GM21619 (cell line): Measurements from ENCODE around the gene TMPRSS12.
"Not testable (repeated sequence)": the region's sequence is repeated elsewhere in the genome, so short reads cannot be mapped to it uniquely, and the experiment has no call there.

Source experiments
- ATAC-seq: cut with Tn5 transposase; IDR thresholded peaks from one replicate; pipeline ENCODE4 v1.9.1; 2021; ENCODE audit not compliant: unreplicated experiment

TMPRSS12 gene

DNA sequence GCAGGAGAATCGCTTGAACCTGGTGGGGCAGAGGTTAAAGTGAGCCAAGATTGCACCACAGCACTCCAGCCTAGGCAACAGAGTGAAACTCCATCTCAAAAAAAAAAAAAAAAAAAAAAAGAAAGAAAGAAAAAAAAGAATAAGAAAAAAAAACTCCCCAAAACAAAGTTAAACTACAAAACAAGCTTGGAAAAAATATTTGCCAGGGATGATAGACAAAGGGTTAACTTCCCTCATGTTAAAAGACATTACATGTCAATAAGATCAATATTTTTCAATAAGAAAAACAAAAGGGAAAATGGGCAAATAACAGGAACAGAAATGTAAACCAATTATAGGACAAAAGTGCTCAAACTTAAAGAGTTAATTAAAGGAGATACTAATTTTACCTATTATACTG, 83.2 kb downstream of the TMPRSS12 start:
- ATAC-seq = no peak

DNA sequence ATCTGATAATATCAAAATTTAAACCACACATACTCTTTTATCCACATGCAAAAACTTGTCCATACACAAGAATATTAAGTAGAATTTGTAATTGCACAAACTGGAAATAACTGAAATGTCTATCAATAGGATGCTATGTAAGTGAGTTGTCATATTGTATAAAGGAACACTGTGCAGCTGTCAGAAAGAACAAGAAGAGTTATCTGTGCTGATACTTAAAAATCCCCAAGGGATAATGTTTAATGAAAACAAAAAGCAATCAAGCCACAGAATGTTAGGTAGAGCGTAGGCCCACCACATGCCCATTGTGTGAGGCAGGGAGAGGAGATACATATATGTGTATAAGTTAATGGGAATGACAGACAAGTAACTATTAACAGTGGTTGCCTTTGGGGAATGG, 83.7 kb downstream of the TMPRSS12 start:
- no peak for ATAC-seq

DNA sequence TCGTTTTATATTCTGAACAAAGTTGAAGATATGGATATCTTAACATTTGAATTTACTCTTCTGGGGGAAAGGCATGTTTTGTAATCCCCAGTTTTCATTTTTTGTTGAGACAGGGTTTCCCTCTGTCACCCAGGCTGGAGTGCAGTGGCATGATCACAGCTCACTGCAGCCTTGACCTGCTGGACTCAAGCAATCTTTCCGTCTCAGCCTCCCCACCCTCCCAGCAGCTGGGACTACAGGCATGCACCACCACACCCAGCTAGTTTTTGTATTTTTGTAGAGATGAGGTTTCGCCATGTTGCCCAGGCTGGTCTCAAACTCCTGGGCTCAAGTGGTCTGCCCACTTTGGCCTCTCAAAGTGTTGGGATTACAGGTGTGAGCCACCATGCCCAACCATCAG, 84.2 kb downstream of the TMPRSS12 start:
- not testable (repeated sequence) for ATAC-seq

DNA sequence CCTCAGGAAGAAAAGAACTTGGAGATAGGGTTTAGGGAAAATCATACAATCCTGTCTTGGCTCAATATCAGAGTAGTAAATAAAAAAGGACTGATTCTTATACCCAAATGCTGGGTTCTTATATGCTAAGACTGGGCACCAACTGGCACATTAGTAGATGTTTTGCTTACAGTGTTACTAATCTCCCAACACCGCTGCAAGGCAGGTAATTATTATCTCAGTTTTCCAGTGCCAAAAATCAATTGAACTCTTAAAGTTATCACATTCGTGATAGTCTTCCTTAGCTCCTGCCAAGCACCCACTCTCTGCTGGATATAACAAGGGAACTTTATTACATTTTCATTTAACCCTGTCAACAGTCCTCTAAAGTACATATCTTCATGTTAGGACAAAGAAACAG, 84.6 kb downstream of the TMPRSS12 start:
- no peak for ATAC-seq

DNA sequence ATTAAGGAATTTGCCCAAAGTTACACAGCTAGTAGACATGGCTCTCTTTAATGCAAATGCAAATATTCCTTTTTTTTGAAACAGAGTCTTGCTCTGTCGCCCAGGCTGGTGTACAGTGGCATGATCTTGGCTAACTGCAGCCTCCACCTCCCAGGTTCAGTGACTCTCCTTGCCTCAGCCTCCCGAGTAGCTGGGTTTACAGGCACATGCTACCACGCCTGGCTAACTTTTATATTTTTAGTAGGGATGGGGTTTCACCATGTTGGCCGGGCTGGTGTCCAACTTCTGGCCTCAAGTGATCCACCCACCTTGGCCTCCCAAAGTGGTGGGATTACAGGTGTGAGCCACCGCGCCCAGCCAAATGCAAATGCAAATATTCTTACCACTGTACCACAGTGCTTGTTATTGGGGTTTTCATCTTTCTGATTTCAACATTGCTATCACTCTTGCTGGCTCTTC, 85.1 kb downstream of the TMPRSS12 start:
- no peak for ATAC-seq

DNA sequence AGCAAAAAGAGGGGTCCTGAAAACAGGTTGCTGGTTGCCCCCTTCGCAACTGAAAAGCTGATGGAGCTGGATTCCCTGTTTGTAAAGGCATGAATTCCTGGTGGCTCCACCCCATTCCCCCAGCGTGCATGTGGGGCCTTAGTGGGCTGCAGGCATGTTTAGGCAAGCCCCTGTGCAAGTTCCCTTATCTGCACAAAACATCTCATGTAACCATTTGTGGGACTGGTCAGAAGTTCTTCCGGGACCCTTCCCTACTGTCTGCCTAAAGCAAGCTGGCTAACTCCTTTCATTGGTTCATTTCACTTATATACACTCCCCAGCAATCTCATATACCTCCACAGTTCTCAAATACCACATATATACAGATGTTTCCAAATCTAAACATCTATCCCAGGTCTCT, 85.7 kb downstream of the TMPRSS12 start:
- no peak for ATAC-seq

DNA sequence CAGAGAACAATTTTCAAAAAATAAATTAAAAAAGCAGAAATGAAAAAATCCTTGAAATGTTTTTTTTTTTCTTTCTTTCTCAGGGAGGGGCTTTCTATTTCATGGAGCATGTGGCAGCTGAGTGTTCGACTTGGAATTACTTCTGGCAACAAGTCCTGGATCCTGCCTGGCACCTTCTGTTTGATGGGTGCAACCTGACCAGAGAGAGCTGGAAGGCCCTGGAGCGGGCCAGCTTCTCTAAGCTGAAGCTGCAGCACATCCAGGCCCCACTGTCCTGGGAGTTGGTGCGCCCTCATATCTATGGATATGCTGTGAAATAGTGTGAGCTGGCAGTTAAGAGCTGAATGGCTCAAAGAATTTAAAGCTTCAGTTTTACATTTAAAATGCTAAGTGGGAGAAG, 87.1 kb downstream of the TMPRSS12 start:
- ATAC-seq = no peak

DNA sequence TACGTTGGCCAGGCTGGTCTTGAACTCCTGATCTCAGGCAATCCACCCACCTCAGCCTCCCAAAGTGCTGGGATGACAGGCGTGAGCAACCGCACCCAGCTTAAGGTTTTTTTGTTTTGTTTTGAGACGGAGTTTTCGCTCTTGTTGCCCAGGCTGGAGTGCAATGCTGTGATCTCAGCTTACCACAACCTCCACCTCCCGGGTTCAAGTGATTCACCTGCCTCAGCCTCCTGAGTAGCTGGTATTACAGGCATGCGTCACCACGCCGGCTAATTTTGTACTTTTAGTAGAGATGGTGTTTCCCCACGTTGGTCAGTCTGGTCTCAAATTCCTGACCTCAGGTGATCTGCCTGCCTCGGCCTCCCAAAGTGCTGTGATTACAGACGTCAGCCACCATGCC, 87.8 kb downstream of the TMPRSS12 start:
- ATAC-seq = not testable (repeated sequence)

DNA sequence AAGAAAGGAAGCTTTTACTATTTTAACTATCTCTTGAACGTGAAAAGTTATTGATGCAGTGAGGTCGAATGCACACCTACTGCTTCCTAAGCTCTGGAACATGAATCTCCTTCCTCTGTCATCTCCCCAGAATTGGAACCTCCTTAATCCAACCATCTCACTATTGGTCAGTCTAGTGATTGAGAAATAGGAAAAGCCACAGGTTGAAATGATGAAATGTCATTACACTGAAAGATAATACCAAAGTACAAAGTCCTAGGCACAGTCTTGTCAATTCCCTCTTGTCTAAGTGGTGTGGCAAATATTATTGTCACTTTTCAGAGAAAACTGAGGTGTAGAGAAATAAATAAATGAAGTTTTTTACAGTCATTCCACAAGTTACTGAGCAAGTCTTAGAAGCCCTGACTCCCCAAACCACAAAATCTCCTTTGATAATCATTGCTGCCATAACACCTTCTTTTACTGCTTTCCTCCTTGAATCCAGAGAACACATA, 90.1 kb downstream of the TMPRSS12 start:
- no peak for ATAC-seq

DNA sequence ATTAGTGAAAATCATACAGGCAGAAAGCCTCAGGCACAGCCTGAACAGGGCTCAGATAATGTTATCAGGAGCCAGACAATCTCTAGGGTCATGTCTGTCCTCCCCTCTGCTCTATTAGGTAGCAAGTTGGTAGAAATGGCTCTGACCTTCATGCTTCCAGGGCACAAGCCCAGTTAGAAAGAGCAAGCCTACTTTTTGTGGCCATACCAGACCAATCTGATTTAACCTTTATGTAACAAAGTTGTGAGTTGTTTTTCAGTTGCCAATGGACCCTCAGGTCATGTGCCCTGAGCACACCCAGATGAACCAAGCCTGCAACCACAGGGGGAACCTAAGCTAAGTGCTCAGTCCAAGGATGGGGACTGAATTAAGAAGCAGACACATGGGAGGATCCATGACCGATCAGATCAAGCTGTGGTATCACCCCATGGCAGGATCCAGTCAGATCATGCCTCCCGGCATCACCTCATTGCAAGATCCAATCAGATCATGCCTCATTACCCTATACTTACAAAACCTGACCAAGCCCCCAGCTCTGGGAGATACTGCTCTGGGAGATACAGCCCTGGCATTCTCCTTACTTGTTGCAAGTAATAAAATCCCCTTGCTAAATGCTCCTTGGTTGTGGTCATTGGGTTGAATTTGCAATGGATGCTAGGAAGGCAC, 90.9 kb downstream of the TMPRSS12 start:
- no peak for ATAC-seq

DNA sequence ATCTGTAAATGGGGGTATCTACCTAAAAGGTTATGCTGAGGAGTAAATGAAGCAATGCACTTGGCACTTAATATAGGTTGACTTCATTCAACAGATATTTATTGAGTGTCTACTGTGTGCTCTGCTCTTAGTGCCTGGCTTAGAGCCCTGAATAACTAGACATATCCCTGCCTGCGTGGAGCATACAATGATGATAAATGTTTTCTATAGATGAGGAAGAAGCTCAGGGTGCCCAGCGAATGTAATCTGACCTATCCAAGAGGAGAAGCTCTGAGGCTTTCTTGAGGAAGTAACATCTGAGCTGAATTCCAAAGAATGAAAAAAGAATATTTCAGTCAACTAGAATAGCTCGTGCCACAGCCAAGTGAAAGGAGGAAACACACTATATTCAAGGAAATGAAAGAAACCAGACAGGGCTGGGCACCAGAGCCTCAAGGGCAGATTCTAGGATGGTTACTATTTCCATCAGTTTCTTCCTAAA, 91.7 kb downstream of the TMPRSS12 start:
- ATAC-seq = no peak

DNA sequence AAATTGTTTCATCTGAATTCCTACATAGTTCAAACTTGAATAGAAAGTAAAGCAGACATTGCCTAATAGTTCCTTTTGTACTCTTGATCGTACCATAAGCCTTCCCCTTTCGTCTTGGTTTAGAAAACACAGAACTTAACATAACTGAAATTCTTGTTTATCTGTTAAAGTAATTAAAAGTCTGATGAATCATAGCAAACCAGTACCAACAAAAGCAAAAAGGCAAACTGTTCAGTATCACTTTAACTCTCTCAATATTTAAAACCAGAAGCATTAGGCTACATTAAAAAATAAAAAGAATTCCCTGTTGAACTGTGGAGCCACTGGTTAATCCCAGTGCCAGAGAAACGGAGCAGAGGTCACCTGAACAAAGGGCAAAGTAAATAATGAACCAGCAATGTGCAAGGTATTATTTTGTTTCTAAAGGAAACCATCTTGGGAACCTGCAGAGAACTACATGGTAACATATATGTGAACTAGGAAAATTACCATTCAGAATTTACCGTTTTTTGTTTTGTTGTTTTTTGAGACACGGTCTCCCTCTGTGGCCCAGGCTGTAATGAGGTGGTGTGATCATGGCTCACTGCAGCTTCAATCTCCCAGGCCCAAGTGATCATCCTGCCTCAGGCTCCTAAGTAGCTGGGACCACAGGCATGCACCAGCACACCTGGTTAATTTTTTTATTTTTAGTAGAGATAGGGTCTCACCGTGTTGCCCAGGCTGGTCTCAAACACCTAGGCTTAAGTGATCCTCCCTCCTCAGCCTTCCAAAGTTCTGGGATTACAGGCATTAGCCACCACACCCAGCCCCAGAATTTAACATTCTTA, 92.5 kb downstream of the TMPRSS12 start:
- ATAC-seq = no peak

DNA sequence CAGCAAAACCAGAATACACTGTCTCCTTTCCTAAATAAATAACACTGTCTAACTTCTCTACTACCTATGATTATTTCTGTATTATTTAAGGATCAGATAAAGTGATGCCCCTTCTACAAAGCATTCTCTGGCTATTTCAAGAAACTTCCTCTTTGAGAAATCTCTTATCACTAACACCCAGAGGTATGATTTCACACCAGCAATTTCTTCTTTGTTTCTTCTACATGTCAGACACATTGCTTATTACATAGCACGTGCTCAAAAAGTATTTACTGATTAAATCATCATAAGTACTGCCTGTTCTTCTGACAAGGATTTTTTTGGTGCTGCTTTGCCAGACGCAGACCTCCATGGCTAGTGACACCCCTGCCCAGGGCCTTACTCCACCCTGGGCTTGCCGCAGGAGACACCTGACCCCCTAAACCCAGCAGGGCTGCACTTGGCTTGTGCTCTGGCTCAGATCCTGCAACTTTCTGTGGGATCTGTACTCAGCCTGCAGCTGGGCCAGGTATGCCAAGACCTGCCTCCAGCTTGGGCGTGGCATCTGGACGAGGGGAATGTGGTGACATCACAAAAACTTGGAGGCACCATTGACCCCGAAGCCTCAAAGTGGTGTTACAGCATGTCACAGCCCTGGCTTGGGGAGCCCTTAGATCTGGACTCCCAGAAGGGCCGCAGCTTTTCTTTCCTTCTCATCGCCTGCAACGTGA, 94.2 kb downstream of the TMPRSS12 start:
- ATAC-seq = no peak
